K562 (cell line): ENCODE data around the gene ZNF865. TPM values are rescaled to one million over a fixed set of nuclear protein-coding genes. Genes with fewer than 3 reads are reported as not detected.

Experiments used
- ETV5 ChIP-seq: sonication (generic); formaldehyde crosslinking; IDR thresholded peaks from 2 replicates; pipeline ENCODE4 v1.4.0; 2020; ENCODE audit warnings: low read depth, mild to moderate bottlenecking, missing genetic modification reagents
- HOXB6 ChIP-seq: fragments of 250-450 bp; sonication (Bioruptor Pico); IDR thresholded peaks from 2 replicates; pipeline ENCODE4 v1.5.1; 2022; ENCODE audit warnings: mild to moderate bottlenecking, borderline replicate concordance
- IFI16 ChIP-seq: fragments of 250-450 bp; sonication (Bioruptor Pico); IDR thresholded peaks from 2 replicates; pipeline ENCODE4 v2.1.2; 2022; ENCODE audit warnings: mild to moderate bottlenecking, inconsistent platforms
- PCBP2 ChIP-seq: fragments of 200-400 bp; formaldehyde crosslinking; IDR thresholded peaks from 2 replicates; pipeline ENCODE4 v1.6.1; 2018; ENCODE audit warnings: low read length, low read depth, mild to moderate bottlenecking, moderate library complexity; ENCODE audit not compliant: poor library complexity, severe bottlenecking
- polyA plus RNA-seq, 8 experiments: library from polyadenylated mRNA; depleted of rRNA in 4 of 8; stranded (reverse) in 5 of 8; unstranded in 3 of 8; fragments of >200 nt; fragmentation: Nextera tagmentation in 2 of 8; fragmentation: Illumina TruSeq in 1 of 8; extraction: Ambion mirVana in 2 of 8; extraction: Trizol in 1 of 8; gene quantifications; 2 replicates each; pipeline versions ENCODE4 v1.2.1 to v1.2.3, GENCODE V29; 2011 to 2014; ENCODE audit warnings: inconsistent platforms in 1 of 8, missing spikeins in 1 of 8
- total RNA-seq, 7 experiments: library from RNA; depleted of rRNA in 6 of 7; stranded (reverse); fragments of >200 nt in 6 of 7; fragmentation: Illumina TruSeq in 2 of 7; extraction: Trizol in 2 of 7; gene quantifications; 2 replicates each; pipeline versions ENCODE4 v1.2.1 to v1.2.3, GENCODE V29; 2011 to 2021; ENCODE audit warnings: low replicate concordance in 1 of 7
- TF ChIP-seq, protein P1 (sequence below), 3 experiments: fragments of 200-800 bp in 1 of 3; sonication (Bioruptor generic) in 1 of 3; sonication (generic) in 1 of 3; formaldehyde crosslinking in 1 of 3; IDR thresholded peaks; 2 replicates each; pipeline versions ENCODE4 v1.6.1 to v1.8.0; 2016 to 2022; ENCODE audit warnings: mild to moderate bottlenecking in 2 of 3, missing compliant biosample characterization in 2 of 3, missing genetic modification characterization in 2 of 3, missing genetic modification reagents in 1 of 3
- TF ChIP-seq, protein P2 (sequence below): sonication (generic); formaldehyde crosslinking; IDR thresholded peaks from 2 replicates; pipeline ENCODE4 v1.8.0; 2022; ENCODE audit warnings: missing genetic modification reagents, mild to moderate bottlenecking, borderline replicate concordance
- TF ChIP-seq, protein P3 (sequence below): sonication (generic); IDR thresholded peaks from 2 replicates; pipeline ENCODE4 v1.6.1; 2016
- TF ChIP-seq, protein P4 (sequence below): IDR thresholded peaks from 2 replicates; pipeline ENCODE4 v1.6.1; 2014; ENCODE audit warnings: antibody characterized with exemption
- TF ChIP-seq, protein P5 (sequence below): fragments of 250-450 bp; sonication (Bioruptor Pico); IDR thresholded peaks from 2 replicates; pipeline ENCODE4 v1.4.0; 2020

ZNF865 gene
- total and polyA plus RNA-seq, 9 of the 15 experiments (the other 6 are each of a cell fraction or from before 2014, with no cell fraction given): 0.40 to 18.8 (median 1.6) TPM; not detected in 2

DNA sequence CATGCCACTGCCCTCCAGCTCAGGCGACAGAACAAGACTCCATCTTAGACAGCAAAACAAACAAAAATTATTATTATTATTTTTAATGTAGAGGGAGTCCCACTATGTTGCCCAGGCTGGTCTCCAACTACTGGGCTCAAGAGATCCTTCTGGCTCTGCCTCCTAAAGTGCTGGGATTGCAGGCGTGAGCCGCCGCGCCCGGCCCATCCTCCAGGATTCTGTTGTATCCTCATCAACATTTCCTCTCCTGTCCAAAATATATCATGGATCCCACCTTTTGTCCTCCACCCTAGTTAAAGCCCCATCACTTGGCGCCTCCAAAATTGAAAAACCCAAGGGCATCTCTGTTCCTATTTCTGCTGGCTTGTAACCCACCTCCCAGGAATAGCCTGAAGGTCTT is 17.7 kb downstream of the ZNF865 start (continued):
- TF ChIP-seq, protein P1, sequence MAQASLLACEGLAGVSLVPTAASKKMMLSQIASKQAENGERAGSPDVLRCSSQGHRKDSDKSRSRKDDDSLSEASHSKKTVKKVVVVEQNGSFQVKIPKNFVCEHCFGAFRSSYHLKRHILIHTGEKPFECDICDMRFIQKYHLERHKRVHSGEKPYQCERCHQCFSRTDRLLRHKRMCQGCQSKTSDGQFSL (CRISPR knock-in tag; IDR thresholded peaks at IDR 0.05): no peak
- TF ChIP-seq, protein P1 (tag; IDR thresholded peaks at IDR 0.05): no peak
- TF ChIP-seq, protein P2, sequence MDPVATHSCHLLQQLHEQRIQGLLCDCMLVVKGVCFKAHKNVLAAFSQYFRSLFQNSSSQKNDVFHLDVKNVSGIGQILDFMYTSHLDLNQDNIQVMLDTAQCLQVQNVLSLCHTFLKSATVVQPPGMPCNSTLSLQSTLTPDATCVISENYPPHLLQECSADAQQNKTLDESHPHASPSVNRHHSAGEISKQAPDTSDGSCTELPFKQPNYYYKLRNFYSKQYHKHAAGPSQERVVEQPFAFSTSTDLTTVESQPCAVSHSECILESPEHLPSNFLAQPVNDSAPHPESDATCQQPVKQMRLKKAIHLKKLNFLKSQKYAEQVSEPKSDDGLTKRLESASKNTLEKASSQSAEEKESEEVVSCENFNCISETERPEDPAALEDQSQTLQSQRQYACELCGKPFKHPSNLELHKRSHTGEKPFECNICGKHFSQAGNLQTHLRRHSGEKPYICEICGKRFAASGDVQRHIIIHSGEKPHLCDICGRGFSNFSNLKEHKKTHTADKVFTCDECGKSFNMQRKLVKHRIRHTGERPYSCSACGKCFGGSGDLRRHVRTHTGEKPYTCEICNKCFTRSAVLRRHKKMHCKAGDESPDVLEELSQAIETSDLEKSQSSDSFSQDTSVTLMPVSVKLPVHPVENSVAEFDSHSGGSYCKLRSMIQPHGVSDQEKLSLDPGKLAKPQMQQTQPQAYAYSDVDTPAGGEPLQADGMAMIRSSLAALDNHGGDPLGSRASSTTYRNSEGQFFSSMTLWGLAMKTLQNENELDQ: no peak
- TF ChIP-seq IFI16 (CRISPR knock-in tag) (no peak), ETV5 (no peak), HOXB6 (no peak), PCBP2 (no peak)
- TF ChIP-seq, protein P3, sequence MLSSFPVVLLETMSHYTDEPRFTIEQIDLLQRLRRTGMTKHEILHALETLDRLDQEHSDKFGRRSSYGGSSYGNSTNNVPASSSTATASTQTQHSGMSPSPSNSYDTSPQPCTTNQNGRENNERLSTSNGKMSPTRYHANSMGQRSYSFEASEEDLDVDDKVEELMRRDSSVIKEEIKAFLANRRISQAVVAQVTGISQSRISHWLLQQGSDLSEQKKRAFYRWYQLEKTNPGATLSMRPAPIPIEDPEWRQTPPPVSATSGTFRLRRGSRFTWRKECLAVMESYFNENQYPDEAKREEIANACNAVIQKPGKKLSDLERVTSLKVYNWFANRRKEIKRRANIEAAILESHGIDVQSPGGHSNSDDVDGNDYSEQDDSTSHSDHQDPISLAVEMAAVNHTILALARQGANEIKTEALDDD: no peak
- TF ChIP-seq, protein P4, sequence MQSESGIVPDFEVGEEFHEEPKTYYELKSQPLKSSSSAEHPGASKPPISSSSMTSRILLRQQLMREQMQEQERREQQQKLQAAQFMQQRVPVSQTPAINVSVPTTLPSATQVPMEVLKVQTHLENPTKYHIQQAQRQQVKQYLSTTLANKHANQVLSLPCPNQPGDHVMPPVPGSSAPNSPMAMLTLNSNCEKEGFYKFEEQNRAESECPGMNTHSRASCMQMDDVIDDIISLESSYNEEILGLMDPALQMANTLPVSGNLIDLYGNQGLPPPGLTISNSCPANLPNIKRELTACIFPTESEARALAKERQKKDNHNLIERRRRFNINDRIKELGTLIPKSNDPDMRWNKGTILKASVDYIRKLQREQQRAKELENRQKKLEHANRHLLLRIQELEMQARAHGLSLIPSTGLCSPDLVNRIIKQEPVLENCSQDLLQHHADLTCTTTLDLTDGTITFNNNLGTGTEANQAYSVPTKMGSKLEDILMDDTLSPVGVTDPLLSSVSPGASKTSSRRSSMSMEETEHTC: no peak
- TF ChIP-seq, protein P5, sequence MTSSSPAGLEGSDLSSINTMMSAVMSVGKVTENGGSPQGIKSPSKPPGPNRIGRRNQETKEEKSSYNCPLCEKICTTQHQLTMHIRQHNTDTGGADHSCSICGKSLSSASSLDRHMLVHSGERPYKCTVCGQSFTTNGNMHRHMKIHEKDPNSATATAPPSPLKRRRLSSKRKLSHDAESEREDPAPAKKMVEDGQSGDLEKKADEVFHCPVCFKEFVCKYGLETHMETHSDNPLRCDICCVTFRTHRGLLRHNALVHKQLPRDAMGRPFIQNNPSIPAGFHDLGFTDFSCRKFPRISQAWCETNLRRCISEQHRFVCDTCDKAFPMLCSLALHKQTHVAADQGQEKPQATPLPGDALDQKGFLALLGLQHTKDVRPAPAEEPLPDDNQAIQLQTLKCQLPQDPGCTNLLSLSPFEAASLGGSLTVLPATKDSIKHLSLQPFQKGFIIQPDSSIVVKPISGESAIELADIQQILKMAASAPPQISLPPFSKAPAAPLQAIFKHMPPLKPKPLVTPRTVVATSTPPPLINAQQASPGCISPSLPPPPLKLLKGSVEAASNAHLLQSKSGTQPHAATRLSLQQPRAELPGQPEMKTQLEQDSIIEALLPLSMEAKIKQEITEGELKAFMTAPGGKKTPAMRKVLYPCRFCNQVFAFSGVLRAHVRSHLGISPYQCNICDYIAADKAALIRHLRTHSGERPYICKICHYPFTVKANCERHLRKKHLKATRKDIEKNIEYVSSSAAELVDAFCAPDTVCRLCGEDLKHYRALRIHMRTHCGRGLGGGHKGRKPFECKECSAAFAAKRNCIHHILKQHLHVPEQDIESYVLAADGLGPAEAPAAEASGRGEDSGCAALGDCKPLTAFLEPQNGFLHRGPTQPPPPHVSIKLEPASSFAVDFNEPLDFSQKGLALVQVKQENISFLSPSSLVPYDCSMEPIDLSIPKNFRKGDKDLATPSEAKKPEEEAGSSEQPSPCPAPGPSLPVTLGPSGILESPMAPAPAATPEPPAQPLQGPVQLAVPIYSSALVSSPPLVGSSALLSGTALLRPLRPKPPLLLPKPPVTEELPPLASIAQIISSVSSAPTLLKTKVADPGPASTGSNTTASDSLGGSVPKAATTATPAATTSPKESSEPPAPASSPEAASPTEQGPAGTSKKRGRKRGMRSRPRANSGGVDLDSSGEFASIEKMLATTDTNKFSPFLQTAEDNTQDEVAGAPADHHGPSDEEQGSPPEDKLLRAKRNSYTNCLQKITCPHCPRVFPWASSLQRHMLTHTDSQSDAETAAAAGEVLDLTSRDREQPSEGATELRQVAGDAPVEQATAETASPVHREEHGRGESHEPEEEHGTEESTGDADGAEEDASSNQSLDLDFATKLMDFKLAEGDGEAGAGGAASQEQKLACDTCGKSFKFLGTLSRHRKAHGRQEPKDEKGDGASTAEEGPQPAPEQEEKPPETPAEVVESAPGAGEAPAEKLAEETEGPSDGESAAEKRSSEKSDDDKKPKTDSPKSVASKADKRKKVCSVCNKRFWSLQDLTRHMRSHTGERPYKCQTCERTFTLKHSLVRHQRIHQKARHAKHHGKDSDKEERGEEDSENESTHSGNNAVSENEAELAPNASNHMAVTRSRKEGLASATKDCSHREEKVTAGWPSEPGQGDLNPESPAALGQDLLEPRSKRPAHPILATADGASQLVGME (CRISPR knock-in tag): no peak
